ENCODE data around the gene SSBP4. TPM values are rescaled to one million over a fixed set of nuclear protein-coding genes. Genes with fewer than 3 reads are reported as not detected.

SSBP4 gene
- total RNA-seq, 1 experiment from 2014 or later: 43.4 TPM

DNA sequence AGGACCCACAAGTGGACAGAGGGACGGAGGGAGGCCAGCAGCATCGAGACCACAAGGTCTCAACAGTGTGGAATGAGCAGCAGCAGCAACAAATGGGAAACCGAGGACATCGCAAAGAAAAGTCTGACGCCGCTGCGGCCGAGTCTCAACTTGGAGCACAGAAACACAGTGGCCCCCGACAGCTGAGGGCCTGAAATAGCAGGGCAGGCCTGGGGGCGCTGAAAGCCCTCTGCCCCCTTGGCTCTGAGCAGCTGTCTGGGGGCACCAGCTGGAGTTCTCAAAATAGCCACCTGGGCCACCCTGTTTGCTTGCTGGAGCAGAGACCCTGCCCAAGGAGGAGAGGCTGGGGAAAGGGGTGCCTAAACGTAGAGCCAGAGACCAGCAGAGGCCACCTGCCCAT is 24.6 kb downstream of the SSBP4 start:
- H3K27ac ChIP-seq: no peak overlapping the region
- no peaks in the 10 kb centered on the region for H3K27me3 ChIP-seq (replicated peaks)
- no peaks in the 10 kb centered on the region for H3K4me1 ChIP-seq (replicated peaks)
- no peaks in the 10 kb centered on the region for H3K9me3 ChIP-seq (replicated peaks)
- DNase-seq (ENCODE audit: low read depth in 1 of 2, low spot score in 2 of 2): no peak
- peaks cover 45% of the 10 kb centered on the region for H3K36me3 ChIP-seq
- H3K4me3 ChIP-seq: no peak overlapping the region

DNA sequence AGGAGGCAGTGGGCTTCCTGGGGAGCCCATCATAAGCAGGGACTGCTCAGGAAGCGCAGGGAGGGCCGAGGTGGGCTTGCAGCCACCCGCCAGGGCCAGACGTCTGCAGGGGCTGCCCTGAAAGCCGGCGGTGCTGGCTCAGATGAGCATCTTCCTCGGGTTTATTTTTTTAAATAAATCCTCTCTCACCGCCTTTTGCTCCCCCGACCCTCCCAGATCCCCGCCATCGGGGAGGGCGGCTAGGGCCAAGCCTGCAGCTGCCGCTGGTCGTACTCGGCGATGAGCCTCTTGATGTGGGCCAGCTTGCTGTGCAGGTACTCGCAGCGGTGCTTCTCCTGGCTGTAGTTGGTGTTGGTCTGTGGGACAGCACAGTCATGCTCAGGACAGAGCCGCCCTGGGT is 25.3 kb downstream of the SSBP4 start:
- no peak overlapping the region for H3K27ac ChIP-seq
- H3K27me3 ChIP-seq (replicated peaks): no peaks in the 10 kb centered on the region
- peaks cover 52% of the 10 kb centered on the region for H3K36me3 ChIP-seq
- H3K4me3 ChIP-seq: no peak overlapping the region
- H3K9me3 ChIP-seq (replicated peaks): no peaks in the 10 kb centered on the region
- no peak for DNase-seq (ENCODE audit: low read depth in 1 of 2, low spot score in 2 of 2)
- H3K4me1 ChIP-seq (replicated peaks): no peaks in the 10 kb centered on the region

DNA sequence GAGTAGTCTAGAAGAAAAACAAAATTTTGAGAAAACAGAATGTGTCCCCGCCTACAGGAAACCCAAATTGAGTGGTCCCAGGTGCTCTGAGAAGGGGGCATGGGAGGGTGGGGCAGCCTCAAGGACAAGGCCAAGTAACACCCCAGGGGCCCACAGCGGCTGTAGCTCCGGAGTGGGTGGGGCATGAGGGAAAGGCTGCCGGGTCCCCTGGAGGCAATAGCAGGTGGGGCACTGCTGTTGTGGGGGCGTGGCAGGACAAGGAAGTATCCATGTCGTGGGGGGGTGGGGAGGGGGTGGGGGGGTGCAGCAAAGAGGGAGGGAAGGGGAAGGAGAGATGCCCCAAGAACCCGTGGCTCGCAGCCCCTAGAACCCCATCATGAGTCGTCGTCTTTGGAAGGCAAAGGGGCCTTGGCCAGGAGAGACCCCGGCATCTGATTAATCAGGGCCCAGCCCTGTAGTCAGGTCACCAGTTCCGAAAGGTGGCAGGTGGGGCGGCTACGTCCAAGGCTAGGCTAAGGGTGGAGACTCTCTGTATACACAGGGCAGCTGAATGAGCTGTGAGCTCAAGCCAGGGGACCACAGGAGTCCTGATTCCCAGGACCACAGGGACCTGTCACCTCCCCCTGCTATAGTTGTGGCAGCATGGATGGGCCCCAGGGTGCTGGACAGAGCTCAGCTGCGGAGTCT is 26.2 kb downstream of the SSBP4 start:
- Histone ChIP-seq H3K4me3 (no peak overlapping the region), H3K9me3 (replicated peaks) (no peaks in the 10 kb centered on the region), H3K36me3 (peaks cover 61% of the 10 kb centered on the region), H3K4me1 (replicated peaks) (no peaks in the 10 kb centered on the region), H3K27ac (no peak overlapping the region), H3K27me3 (replicated peaks) (no peaks in the 10 kb centered on the region)
- no peak for DNase-seq (ENCODE audit: low read depth in 1 of 2, low spot score in 2 of 2)

DNA sequence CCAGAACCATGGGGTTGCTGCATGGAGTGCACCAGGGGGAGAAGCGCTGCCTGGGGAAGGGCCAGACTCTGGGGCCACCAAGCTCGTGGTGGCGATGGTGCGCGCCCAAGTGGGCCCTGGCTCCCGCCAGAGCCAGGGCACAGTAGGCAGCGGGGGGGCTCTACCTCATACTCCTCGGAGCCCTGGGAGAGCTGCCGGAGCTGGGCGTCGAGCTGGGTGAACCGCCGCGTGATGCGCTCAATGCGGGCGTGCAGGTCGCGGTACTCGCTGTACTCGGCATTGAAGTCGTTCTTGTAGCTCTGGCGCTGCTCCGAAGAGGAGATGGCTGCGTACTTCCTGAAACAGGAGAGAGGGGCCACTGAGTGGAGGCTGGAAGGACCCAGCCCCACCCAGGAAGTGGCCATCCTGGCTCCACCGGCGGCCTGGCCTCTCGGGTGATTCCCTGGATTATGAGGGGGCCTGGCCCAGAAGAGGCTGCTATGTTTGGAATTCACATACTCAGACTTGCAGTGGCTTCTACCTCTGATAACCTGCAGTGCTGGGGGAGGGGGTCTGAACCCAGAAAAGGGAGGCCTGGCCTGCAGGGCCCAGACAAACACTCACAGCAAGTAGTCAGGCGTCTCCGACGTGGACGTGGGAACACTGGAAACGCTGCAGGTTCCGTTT is 27.1 kb downstream of the SSBP4 start:
- Histone ChIP-seq H3K4me3 (no peak overlapping the region), H3K4me1 (replicated peaks) (peaks cover 8% of the 10 kb centered on the region), H3K27me3 (replicated peaks) (no peaks in the 10 kb centered on the region), H3K9me3 (replicated peaks) (no peaks in the 10 kb centered on the region), H3K36me3 (peaks cover 70% of the 10 kb centered on the region), H3K27ac (no peak overlapping the region)
- no peak for DNase-seq (ENCODE audit: low read depth in 1 of 2, low spot score in 2 of 2)

DNA sequence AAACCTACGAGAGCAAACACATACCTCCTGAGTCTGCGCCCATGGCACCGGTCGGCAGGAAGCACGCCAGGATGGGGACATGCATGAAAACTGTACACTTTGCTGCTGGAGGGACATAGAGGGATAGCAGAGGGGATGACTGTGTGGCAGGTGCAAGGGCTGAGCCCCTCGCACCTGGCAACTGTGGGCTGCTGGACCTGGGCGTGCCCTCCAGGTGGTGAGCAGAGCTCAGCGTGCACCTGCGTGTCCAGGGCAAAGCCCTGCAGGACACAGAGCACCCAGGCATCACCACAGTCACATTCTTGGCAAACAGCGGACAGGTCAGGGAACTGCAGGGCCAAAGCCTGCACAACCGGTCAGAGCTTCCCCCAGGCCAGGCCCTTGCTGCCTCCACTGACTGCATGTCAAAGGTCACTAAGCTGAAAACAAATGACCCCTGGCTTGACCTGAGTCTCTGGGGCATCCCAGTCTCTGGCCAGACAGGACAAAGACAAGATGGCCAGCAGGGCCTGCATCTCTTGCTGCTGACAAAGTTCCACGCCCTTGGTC is 27.7 kb downstream of the SSBP4 start:
- Histone ChIP-seq H3K27ac (no peak overlapping the region), H3K27me3 (replicated peaks) (no peaks in the 10 kb centered on the region), H3K4me1 (replicated peaks) (peaks cover 12% of the 10 kb centered on the region), H3K4me3 (no peak overlapping the region), H3K9me3 (replicated peaks) (no peaks in the 10 kb centered on the region), H3K36me3 (peaks cover 76% of the 10 kb centered on the region)
- no peak for DNase-seq (ENCODE audit: low read depth in 1 of 2, low spot score in 2 of 2)

DNA sequence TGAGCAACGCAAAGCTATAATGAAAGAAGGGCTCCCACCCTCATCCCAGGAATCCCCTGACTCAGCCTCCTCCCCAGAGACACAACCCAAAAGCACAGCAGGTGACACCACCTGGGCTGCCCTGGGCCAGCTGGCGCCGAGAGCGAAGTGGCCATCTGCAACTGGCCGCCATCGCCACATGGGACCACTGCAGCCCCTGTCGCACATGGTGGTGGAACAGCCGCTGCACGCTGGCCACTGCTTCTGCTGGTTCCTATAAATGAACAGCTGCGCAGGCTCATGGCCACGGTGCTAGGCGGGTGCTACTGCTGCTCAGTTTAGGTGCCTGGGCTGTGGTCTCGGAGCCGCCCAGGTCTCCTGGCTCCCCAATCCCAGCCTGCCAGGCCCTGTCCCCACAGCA is 30.4 kb downstream of the SSBP4 start:
- Histone ChIP-seq H3K36me3 (peaks cover 67% of the 10 kb centered on the region), H3K27me3 (replicated peaks) (no peaks in the 10 kb centered on the region), H3K27ac (no peak overlapping the region), H3K4me1 (replicated peaks) (peaks cover 38% of the 10 kb centered on the region), H3K4me3 (no peak overlapping the region), H3K9me3 (replicated peaks) (no peaks in the 10 kb centered on the region)
- DNase-seq (ENCODE audit: low read depth in 1 of 2, low spot score in 2 of 2): no peak

DNA sequence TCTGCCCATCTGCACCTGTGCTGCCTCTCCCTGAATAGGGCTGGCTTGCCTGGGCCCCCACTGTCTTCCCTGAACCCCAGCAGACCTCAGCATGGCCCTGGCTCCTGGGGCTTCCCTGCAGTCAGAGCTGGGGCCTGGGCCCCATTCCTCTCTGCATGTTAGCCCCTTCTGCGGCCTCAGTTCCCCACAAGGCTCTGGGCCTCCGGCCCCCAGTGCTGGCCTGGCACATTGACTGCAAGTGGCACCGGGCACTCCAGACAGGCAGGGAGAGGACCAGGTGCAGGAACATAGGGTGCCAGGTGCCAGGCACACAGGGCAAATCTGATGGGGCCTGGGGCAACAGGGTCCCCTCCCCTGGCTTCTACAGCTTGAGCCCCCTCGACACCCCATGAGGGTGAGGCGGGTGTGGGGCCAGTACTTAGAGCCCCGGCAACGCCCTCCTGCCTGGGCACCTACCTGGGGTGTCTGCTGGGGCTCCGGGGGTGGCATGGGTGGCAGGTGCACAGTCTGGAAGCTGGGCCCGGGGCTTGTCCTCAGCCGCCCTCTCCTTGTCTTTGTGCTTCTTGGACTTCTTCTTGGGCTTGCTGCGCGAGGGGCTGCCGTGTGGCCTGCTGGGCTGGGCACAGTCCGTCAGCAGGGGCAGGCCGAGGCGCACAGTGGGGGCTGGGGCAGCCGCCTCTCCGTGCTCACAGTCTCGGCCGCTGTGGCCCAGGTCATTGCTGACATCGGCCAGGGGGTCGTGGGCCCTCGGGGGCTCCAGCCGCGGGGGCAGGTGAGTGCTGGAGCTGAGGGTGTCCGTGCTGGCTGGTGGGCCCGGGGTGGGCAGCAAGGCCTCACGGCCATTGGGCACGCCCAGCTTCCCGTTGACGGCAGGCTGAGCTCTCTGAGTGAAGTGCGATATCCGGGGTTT is 31.1 kb downstream of the SSBP4 start:
- Histone ChIP-seq H3K27ac (no peak overlapping the region), H3K4me1 (replicated peaks) (peaks cover 39% of the 10 kb centered on the region), H3K27me3 (replicated peaks) (no peaks in the 10 kb centered on the region), H3K36me3 (peaks cover 62% of the 10 kb centered on the region), H3K9me3 (replicated peaks) (no peaks in the 10 kb centered on the region), H3K4me3 (no peak overlapping the region)
- no peak for DNase-seq (ENCODE audit: low read depth in 1 of 2, low spot score in 2 of 2)

DNA sequence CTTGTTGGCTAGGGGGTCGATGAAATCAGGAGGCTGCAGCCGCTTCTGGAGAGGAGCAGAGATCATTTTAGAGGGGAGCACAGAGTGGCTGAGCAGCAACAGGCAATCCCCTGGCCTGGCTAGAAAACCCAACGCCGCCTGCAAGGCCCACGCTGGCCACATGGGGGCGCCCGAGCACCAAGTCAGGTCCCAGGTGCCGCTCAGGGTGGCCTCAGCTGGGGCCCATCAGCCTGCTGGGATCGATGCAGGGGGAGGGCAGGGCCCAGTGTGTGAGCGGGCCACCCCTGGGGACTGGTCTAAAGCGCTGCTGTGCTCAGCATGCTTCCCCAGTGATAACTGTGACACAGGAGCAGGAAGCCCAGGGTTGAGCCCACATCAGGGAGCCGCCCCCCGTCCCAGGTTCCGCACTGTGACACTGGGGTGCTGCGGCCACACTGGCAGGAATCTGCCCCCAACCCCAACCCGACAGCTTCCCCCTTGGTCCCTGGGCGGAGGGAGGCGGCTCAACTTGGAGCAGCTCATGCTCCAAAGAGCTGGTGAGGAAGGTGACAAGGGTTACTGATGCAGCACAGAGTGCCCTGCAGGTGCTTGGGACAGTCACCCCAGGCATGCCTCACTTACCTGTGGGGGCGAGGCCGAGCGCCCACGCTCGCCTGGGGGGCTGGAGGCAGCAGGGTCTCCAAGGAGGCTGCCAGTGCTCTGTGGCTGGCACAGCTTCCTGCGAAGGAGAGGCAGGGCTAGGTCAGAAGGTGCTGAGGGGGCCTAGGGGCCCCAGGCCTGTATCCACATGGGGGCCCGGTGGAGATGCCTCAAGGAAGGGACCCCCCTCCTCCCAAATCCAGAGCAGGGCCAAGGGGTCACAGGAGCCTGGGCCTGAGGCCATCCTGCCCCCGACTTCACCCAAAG is 32.0 kb downstream of the SSBP4 start:
- no peaks in the 10 kb centered on the region for H3K9me3 ChIP-seq (replicated peaks)
- H3K36me3 ChIP-seq: peaks cover 57% of the 10 kb centered on the region
- DNase-seq (ENCODE audit: low read depth in 1 of 2, low spot score in 2 of 2): peak; percentile 69 to 89

DNA sequence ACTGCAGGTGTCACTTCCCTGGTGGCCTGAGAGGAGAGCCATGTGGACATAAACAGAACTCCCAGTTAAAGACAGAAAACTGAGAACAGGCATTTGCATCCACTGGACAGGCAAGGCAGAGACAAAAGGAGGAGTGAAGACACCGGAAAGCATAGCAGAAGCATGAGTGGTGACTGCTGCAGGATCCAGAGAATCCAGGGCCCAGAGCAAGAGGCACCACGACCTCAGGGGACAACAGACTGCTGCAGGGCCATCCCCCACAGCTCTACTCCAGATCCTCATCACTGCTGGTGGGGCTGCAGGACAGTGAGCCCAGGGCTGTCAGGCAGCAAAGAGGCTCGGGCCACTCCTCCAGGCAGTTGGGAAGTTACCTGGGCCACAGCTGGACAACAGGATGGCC is 33.2 kb downstream of the SSBP4 start:
- no peak for DNase-seq (ENCODE audit: low read depth in 1 of 2, low spot score in 2 of 2)

More for the DNA sequence above, 32.0 kb downstream of the SSBP4 start:
- Histone ChIP-seq H3K27ac (no peak overlapping the region), H3K27me3 (replicated peaks) (no peaks in the 10 kb centered on the region), H3K4me1 (replicated peaks) (peaks cover 39% of the 10 kb centered on the region), H3K4me3 (no peak overlapping the region)

DNA sequence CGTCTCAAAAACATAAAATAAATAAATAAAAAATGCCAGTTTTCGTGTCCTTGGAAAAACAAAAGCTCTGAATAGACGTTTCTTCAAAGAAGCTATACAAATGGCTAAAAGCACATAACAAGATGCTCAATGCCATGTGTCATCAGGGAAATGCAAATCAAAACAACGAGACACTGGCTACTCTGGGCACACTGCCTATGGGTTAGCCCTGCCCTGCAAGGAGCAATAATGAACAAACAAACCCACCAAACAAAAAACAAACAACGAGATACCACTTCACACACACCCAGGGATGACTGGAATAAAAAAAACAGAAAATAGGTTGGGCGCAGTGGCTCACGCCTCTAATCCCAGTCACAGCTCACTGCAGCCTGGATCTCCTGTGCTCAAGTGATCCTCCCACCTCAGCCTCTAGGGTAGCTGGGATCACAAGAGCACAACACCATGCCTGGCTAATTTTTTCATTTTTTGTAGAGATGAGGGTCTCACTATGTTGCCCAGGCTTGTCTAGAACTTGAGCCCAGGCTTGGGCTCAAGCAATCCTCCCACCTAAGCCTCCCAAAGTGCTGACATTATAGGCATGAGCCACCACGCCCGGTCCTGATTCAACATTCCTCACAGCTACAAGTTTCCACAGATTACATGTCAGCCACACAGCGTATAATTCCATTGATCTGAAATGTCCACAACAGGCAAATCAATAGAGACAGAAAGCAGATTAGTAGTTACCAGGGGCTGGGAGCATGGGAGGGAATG is 34.2 kb downstream of the SSBP4 start:
- no peak overlapping the region for H3K4me3 ChIP-seq
- H3K9me3 ChIP-seq (replicated peaks): no peaks in the 10 kb centered on the region
- peak; percentile 85 to 88 for DNase-seq (ENCODE audit: low read depth in 1 of 2, low spot score in 2 of 2)
- H3K36me3 ChIP-seq: peaks cover 65% of the 10 kb centered on the region
- H3K4me1 ChIP-seq (replicated peaks): peaks cover 39% of the 10 kb centered on the region
- H3K27me3 ChIP-seq (replicated peaks): no peaks in the 10 kb centered on the region
- H3K27ac ChIP-seq: no peak overlapping the region

More for the DNA sequence above, 33.2 kb downstream of the SSBP4 start:
- H3K27me3 ChIP-seq (replicated peaks): no peaks in the 10 kb centered on the region
- peaks cover 39% of the 10 kb centered on the region for H3K4me1 ChIP-seq (replicated peaks)
- peaks cover 57% of the 10 kb centered on the region for H3K36me3 ChIP-seq
- no peak overlapping the region for H3K27ac ChIP-seq
- no peaks in the 10 kb centered on the region for H3K9me3 ChIP-seq (replicated peaks)
- no peak overlapping the region for H3K4me3 ChIP-seq

DNA sequence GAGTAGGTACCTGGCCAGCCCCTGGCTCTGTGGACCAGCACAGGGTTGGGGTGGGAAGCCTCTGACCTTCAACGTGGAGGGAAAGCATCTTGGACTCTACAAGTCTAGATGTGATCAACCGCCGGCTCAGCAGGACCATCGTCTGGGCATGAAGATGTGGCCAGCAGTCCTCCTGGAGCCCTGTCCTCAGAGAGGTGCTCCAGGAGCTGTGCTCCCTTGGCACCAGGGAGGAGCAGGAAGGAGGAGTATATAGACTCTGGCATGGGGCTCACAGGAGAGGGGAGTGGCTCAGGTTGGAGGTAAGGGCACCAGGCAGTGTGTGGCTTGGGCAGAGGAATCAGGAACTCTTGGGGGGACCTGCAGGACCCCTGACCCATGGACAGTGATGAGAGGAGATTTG is 37.1 kb downstream of the SSBP4 start:
- peaks cover 48% of the 10 kb centered on the region for H3K4me1 ChIP-seq (replicated peaks)
- H3K9me3 ChIP-seq (replicated peaks): no peaks in the 10 kb centered on the region
- no peak overlapping the region for H3K4me3 ChIP-seq
- H3K27me3 ChIP-seq (replicated peaks): no peaks in the 10 kb centered on the region
- H3K27ac ChIP-seq: no peak overlapping the region
- peaks cover 62% of the 10 kb centered on the region for H3K36me3 ChIP-seq
- no peak for DNase-seq (ENCODE audit: low read depth in 1 of 2, low spot score in 2 of 2)

DNA sequence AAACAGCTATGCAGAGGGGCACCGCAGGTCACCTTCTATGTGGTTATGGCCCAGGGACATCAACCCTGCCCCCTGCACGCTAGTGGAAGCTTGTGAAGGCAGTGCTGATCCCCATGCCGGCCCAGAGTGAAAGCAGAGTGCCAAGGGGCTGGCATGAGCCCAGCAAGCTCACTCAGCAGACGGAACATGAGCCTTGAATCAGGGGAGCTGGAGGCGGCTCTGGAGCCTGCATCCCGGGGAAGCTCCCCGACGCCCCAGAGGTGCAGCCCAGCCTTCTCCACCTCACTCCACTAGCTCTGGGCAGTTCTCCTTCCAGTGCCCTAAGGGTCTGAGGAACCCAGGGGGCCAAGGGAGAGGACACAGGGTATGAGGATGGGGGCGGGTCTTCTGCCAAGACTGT is 37.8 kb downstream of the SSBP4 start:
- H3K27ac ChIP-seq: no peak overlapping the region

More for the DNA sequence above, 37.8 kb downstream of the SSBP4 start:
- Histone ChIP-seq H3K4me1 (replicated peaks) (peaks cover 49% of the 10 kb centered on the region), H3K4me3 (no peak overlapping the region), H3K36me3 (peaks cover 62% of the 10 kb centered on the region), H3K9me3 (replicated peaks) (no peaks in the 10 kb centered on the region), H3K27me3 (replicated peaks) (no peaks in the 10 kb centered on the region)
- no peak for DNase-seq (ENCODE audit: low read depth in 1 of 2, low spot score in 2 of 2)

All from SJSA1 (cell line).